Measurements from ENCODE around the gene ANTXR1. TPM values are rescaled to one million over a fixed set of nuclear protein-coding genes. Genes with fewer than 3 reads are reported as not detected.

ANTXR1 gene
- total and polyA plus RNA-seq, 9 of the 15 experiments (the other 6 are each of a cell fraction or from before 2014, with no cell fraction given) = 0.07 to 1.00 (median 0.54) TPM

- TF ChIP-seq ZNF778 (CRISPR knock-in tag; IDR thresholded peaks at IDR 0.05) (no peak), SMARCE1 (IDR thresholded peaks at IDR 0.05) (peak; percentile 90), CREM (IDR thresholded peaks at IDR 0.05; ENCODE audit: low read depth) (peak; percentile 59; the same call in 1 of the 2 replicates), OTX1 (CRISPR knock-in tag; IDR thresholded peaks at IDR 0.05) (no peak), SMAD4 (CRISPR knock-in tag; conservative IDR thresholded peaks at IDR 0.05) (peak; percentile 55; the same call in 1 of the 2 replicates), GATA2 (CRISPR knock-in tag; IDR thresholded peaks at IDR 0.05) (peak; percentile 82), TOE1 (IDR thresholded peaks at IDR 0.05; ENCODE audit: borderline replicate concordance) (peak; percentile 24; the same call in 1 of the 2 replicates), TOE1 (CRISPR knock-in tag; IDR thresholded peaks at IDR 0.05; ENCODE audit: borderline replicate concordance, low read depth) (no peak), ATF7 (IDR thresholded peaks at IDR 0.05) (peak; percentile 25; the same call in 1 of the 2 replicates), NBN (IDR thresholded peaks at IDR 0.05; ENCODE audit: low read depth) (no peak), MYBL2 (IDR thresholded peaks at IDR 0.05; ENCODE audit: low read depth) (no peak), MYBL2 (CRISPR knock-in tag; IDR thresholded peaks at IDR 0.05; ENCODE audit: borderline replicate concordance) (no peak), MED1 (CRISPR knock-in tag; IDR thresholded peaks at IDR 0.05; ENCODE audit: borderline replicate concordance) (no peak), SIRT6 (IDR thresholded peaks at IDR 0.05; ENCODE audit: low read depth, low read length) (no peak), ZNF561 (CRISPR knock-in tag; conservative IDR thresholded peaks at IDR 0.05) (no peak), PHB (CRISPR knock-in tag; IDR thresholded peaks at IDR 0.05) (no peak), NFE2 (IDR thresholded peaks at IDR 0.05; ENCODE audit: low read depth) (0 out of 2 replicates have a peak, but pooled peaks have one; percentile 15), MXI1 (IDR thresholded peaks at IDR 0.05; ENCODE audit: low read depth, low read length) (no peak), ZNF668 (CRISPR knock-in tag; IDR thresholded peaks at IDR 0.05) (no peak), CGGBP1 (CRISPR knock-in tag; IDR thresholded peaks at IDR 0.05) (no peak), MLX (CRISPR knock-in tag; conservative IDR thresholded peaks at IDR 0.05) (no peak), ZNF583 (CRISPR knock-in tag; IDR thresholded peaks at IDR 0.05) (no peak), TCF3 (CRISPR knock-in tag; IDR thresholded peaks at IDR 0.05) (peak; percentile 95), NFIC (IDR thresholded peaks at IDR 0.05) (peak; percentile 55; the same call in 1 of the 2 replicates), HOMEZ (CRISPR knock-in tag; IDR thresholded peaks at IDR 0.05) (no peak), ERF (CRISPR knock-in tag; IDR thresholded peaks at IDR 0.05) (no peak), MITF (IDR thresholded peaks at IDR 0.05) (0 out of 2 replicates have a peak, but pooled peaks have one; percentile 22), GTF2E2 (tag; IDR thresholded peaks at IDR 0.05) (peak; percentile 54; the same call in 1 of the 2 replicates), DIDO1 (tag; IDR thresholded peaks at IDR 0.05; ENCODE audit: low read depth) (no peak)
Observed at GRCh38 chr2:69181806-69182427, 168.9 kb downstream of the ANTXR1 start (continued).
